ENCODE data around the gene NMB.

The NMB gene, protein sequence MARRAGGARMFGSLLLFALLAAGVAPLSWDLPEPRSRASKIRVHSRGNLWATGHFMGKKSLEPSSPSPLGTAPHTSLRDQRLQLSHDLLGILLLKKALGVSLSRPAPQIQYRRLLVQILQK

DNA sequence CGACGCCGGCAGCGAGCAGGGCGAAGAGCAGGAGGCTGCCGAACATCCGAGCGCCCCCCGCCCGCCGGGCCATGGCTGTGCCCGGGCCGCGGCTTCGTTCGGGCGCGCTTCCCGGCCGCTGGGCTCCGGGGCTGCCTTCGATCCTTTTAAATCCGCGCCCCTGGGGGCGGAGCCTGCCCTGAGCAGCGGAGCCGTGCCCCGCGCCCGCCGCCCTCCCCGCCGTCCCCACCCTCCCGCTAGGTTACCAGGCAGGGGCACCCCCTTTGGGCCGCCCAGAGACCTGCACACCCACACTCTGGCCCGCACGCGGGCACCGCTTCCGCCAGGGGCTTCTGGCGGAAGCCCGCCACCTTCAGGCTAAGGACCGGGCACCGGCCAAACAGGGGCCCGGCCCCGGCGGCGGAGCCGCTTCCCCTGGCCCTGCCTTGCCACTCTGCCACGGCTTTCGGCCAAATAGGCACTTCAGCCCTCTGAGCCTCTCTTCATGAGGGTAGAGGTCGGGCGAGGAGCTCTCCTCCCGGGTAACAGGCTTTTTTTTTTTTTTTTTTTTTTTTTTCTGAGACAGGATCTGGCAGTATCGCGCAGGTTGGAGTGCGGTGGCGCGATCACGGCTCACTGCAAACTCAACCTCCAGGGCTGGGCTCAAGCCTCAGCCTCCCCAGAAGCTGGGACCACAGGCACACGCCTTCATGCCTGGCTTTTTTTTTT, at the start of gene NMB:
NMB (minus strand) TSS at position 120 of the 708 bp plus-strand sequence; CDS start at position 73, 47 bp downstream.
- peak; percentile 71 for DNase-seq

DNA sequence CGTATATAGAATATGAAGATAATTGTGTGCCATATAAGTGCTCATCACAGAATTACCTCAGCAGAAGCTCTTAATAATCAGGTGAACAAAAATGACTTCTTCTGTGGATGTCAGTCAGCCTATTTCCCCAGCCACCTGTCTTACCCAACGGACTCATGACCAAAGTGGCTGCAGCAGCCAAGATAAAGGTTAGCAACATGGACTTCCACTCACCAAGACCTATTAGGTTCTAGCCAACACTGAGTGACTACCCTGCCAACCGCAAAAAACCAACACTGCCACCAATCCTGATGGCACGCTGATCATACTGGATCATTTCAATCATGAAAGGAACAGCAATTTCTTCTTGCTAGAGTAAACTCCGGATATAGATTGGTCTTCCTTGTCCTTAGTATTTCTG, 45.8 kb upstream of the NMB start:
- DNase-seq: no peak

DNA sequence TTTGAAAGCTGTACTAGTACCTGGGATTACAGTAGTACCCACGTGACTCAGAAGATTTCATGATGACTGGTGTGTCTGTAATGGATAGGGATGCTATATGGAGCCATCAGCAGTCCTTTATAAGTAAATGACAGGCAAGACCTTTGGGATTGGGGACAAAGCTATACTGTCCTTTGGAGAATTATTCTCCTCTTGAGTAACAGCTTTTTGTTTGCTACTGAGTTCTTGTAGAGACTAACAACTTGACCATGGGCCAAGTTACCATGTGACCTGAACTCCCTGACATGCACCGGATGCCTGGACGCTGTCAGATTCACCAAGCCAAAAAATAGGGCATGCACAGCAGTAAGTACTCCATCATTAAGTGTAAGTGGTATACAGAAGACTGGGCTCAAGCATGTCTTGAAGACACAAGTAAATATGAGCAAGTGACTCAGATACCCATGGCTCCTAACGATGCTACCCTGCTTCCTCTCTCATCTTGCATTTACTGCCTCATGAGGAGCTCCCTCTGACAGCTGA, 45.0 kb upstream of the NMB start:
- DNase-seq: peak; percentile 42

DNA sequence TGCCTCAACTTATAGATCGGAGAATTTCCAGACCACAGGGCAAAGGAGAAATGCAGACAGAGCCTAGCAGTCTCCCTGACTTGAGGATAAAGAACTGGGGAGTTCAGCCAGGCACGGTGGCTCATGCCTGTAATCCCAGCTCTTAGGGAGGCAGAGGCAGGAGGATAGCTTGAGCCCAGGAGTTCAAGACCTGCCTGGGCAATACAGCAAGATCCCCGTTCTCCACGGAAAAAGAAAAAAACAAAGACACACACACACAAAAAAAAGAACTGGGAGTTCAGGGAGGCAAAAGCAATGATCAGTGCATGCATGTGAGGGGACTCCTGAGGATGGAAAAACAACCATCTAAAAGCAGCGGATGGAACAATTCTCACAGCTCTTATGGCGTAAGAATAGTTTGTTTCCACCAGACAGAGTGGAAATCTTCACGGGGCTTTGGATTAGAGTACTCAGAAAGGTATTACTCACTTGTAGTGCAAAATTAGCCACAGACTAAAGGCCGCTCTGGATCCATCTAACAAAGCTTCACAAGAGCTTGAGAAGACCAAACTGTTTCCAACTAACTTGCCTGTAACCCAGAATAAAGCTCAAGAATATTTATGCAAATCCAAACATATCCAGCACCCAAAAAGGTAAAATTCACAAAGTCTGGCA, 41.7 kb upstream of the NMB start:
- no peak for DNase-seq

DNA sequence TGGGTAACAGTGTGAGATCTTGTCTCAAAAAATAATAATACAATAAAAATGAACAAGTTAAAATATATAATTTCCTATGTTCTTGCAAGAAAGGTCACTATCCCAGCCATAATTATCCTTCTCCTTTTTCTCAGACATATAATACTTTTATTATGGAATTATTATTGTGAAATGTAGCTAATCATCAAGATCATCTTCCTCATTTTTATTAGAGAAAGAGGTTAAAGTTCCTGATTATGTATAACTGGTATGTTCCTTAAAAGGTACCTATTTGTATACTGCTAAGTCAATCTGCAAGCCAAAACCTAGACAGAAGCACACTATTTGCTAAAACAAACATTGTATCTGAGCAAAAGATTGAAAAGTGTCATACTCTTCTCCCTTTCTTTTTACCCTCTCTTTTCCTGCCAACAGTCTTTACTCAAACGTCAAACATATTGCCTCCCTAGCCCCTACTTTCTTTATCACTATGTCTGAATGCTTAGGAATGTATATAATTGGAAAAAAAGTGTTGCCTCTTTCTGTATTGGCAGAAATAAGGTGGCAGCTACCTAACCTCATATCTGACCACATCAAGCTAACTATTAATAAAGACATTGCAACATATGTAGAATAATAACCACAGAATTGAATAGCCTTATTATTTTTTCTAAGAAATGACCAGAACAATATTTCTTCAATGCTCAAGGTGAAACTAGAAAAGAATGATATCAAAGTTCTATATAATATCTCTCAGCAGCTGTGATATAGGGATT, 39.4 kb upstream of the NMB start:
- peak; percentile 63 for DNase-seq

DNA sequence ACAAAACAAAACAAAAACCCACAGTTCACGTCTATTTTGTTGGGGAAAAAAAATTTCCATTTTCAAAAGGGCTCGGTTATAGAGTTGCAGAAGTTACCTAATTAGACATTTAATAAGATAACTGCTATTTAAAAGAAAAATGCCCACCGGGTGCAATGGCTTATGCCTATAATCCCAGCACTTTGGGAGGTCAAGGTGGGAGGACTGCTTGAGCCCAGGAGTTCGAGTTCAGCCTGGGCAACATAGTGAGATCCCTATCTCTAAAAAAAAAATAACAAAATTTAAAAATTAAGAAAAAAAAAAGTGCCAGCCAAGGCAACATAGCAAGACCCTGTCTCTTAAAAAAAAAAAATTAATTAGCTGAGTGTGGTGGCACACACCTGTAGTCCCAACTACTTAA, 38.8 kb upstream of the NMB start:
- no peak for DNase-seq

DNA sequence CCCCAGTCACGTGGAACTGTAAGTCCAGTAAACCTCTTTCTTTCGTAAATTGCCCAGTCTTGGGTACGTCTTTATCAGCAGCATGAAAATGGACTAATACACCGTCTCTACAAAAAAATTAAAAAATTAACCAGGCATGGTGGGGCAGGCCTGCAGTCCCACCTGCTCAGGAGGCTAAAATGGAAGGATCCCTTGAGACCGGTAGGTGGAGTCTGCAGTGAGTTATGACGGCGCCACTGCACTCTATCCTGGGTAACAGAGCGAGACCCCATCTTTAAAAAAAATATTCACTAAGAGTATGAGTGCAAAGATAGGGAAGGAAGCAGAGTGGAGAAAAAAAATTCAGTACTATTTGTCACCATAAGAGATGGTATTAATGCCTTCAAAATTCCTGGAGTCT, 32.3 kb upstream of the NMB start:
- DNase-seq: no peak

DNA sequence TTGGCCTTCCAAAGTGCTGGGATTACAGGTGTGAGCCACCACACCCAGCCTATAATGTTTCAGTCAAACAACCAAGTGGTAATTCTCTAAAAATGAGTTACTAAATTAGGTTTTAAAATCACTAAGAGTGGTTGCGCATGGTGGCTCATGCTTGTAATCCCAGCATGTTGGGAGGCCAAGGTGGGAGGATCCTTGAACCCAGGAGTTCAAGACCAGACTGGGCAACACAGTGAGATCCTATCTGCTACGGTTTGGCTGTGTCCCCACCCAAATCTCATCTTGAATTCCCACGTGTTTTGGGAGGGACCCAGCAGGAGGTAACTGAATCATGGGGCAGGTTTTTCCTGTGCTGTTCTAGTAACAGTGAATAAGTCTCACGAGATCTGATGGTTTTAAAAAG, 31.9 kb upstream of the NMB start:
- no peak for DNase-seq

DNA sequence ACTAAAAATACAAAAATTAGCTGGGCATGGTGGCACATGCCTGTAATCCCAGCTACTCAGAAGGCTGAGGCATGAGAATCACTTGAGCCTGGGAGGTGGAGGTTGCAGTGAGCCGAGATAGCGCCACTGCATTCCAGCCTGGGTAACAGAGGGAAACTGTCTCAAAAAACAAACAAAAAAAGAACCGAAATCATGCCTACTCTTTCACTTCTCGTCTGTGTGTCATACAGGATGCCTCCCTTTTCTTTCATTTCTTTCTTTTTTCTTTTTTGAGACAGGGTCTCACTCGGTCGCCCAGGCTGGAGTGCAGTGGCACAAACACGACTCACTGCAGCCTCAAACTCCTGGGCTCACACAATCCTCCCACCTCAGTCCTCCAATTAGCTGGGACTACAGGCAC, 28.4 kb upstream of the NMB start:
- peak; percentile 55 for DNase-seq

DNA sequence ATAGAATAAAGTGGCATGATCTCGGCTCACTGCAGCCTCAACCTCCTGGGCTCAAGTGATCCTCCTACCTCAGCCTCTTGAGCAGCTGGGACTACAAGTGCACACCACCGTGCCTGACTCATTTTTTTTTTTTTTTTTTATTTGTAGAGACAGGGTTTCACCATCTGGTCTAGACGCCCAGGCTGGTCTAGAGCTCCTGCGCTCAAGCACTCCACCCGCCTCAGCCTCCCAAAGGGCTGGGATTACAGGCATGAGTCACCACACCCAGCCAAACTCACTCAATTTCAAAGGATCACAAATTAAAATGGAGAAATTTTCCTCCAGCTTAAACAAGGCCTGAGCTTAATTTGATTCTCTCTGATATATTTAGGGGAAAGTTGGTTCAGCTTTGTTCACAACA, 27.3 kb upstream of the NMB start:
- peak; percentile 80 for DNase-seq

DNA sequence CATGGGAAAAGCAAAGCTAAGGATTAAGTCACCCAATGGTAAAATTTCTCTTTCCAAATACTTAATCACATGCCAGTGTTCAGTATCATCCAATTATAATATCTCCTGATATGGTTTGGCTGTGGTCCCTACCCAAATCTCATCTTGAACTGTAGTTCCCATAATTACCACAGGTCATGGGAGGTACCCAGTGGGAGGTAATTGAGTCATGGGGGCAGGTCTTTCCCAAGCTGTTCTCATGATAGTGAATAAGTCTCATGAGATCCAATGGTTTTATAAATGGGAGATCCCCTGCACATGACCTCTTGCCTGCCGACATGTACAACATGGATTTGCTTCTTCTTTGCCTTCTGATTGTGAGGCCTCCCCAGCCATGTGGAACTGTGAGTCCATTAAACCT, 26.1 kb upstream of the NMB start:
- peak; percentile 85 for DNase-seq

DNA sequence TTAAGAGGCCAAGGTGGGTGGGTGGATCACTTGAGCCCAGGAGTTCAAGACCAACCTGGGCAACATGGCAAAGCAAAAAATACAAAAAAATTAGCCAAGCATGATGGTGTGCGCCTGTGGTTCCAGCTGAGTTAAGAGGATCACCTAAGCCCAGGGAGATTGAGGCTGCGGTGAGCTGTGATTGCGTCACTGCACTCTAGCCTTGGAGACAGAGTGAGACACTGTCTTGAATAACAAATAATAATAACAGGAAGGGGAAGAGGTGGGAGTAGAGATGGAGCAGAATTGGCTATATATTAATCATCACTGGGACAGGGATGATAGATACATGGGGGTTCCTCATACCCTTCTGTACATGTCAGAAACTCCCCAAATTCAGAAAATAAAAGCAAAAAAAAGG, 23.8 kb upstream of the NMB start:
- peak; percentile 53 for DNase-seq

DNA sequence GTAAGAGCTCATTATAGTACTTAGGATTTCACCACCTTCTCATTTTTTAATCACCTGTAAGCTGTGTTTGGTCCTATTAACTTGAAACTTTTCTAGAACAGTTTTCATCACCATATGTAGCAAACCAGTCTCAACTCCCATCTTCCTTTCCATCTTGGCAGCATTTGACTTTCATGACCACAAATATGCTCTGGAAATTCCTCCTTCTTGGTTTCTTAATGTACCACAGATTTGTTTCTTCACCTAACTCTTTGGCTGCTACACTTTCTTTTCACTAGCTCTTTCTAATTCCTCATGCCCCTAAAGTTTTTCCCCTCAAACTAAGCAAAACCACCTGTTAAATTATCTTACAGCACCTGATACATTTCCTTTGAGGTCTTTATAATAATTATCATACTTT, 13.2 kb upstream of the NMB start:
- no peak for DNase-seq

DNA sequence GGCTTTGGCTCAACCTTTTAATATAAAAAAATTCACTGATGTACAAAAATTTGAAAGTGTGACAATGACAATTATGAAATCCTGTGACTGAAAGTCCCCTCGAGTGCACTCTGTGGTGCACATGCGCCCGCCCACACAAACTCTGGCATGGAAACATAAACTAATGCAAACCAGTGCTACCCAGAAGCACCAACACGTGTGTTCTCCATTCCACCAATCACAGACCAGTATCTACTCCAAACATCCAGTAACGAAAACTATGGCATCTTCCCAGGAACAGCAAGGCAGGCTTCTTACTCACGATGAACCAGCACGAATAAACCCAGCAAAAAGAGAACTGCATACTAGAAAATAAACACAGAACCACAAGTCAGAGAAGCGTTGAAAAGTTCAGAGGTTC, 11.7 kb upstream of the NMB start:
- no peak for DNase-seq

DNA sequence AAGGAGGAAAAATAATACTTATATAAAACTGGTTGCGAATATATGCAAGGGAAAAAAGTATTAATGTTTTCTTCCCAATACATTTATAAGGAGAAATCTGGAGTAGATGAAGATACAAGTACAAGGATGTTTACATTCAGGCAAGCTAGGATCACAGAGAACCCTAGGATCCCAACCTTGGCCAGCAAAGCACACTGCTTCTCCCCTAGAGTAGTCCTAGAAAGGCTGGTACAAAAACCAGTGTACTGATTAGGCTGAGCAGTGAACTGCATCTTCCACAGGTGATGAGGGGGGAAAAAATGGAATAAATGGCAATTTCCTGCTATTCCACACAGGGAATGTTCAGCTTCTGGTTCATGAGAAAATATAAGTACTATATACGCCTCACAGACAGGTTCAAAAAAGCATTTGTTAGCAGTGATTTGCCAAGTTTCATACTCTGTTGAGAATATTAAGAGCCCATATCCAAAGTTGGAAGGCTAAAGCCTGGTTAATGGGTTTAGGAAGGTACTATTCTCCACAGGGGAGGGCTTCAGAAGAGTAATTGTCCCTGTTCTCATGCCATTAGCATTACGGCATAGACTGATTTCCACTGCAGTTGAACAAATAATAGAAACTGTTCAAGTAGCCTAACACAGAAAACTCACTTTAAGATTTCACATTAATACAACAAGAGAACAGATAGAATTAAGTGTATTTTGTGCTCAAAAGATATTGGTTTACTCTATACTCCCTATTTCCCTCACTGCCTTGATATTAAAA, 10.4 kb upstream of the NMB start:
- no peak for DNase-seq

DNA sequence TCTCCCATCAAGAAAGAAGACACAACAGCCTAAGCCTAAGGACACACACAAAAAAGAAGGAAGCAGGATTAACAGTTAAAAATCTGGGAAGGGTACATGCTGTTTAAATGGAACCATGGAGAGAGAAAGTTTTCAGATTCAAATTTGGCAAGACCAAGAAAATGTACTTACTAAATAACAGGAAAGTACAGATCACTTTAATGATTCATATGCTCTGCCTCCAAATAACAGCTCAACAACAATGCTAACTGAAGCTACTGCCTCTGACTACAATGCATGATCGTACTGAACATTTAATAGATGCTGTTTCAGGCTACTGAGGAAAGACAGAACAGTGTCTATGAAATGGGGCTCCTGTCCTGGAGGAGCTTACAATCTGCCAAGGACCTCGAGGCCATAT, 8.4 kb upstream of the NMB start:
- DNase-seq: no peak

DNA sequence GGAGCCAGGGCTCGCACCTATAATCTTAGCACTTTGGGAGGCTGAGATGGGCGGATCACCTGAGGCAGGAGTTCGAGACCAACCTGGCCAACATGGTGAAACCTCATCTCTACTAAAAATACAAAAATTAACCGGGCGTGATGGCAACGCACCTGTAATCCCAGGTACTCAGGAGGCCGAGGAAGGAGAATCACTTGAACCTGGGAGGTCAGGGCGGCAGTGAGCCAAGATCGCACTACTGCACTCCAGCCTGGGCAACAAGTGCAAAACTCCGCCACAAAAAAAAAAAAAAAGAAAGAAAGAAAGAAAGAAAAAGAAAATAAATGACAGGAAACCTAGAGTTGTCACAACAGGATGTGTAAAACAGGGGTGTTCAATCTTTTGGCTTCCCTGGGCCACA, 3.0 kb upstream of the NMB start:
- DNase-seq: no peak

DNA sequence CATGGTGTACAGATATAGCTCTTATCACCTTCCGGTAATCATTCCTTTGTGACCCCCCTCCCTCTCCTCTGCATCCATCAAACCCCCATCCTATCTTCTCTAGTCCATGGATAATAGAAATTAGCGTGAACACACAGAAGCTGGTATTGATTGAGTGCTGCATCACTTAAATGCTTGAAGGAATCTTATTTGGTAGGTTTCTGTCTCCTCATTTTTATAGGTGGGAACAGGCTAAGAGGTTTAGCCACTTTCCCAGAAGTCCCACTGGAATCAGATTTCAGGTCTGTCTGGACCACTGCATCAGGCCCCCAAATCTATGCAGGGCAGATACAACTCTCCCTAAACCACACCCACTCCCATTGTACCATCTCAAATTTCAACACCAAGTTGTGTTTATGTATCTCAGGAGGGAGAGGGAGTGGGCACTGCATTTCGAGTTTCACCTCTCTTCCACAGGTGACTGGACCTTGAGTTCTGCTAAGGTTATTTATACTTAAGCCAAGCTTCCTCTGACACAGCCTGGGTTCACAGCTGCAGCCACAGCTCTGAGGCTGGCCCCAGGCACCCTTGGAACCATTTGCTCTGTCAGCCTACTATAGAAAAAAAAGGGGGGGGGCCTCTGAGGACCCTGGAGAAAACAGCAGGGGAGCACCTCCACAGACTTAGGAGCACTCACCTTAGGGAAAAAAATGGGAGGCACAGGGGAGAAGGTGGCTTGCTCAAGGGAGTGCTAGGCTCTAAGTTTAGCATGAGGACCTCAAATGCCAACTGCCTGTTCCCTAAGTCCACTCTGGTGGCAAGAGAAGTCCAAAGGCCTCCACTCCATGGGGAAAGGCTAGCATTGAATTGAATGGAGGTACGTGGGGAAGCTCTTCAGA, 2.1 kb upstream of the NMB start:
- DNase-seq: no peak

DNA sequence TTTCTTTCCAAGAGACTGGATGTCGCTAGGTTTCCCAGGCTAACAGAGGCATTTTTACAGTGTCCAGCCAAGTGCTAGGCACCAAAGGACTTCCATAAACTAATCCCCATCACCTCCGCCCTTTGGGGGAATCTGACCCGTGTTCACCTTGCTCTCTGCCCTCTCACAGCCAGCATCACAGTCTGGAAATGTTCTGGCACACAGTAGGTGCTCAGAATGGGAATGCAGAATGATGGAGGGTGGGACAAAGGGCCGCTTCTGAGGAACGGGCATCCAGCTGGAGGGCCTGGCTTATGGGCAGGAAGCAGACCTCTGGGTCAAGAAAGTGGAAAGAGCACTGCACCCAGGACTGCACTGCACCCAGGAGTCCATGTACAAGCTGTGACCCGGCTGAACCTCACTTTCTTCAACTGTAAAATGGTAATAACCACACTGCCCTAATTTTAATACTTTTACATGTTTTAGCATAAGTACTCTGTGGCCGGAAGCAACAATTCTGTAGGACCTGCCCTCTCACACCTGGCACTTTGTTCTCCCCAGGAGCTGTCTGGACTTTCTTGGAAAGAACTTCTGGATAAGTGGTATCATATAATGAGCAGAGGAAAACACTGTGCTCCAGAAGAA, 901 bp upstream of the NMB start:
- no peak for DNase-seq

DNA sequence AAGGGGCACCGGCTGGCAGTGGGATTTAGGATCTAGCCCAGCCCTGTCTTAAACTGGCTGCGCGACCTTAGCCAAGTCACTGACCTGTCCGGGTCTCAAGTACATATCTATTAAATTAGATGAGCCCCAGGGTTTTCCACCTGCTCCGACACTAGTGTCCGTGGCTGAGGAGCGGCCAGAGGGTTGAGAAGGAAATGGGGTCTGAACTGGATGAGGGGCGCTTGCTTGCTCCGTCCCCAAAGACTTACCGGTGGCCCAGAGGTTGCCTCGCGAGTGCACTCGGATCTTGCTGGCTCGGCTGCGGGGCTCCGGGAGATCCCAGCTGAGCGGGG, 285 bp downstream of the NMB start:
- no peak for DNase-seq

DNA sequence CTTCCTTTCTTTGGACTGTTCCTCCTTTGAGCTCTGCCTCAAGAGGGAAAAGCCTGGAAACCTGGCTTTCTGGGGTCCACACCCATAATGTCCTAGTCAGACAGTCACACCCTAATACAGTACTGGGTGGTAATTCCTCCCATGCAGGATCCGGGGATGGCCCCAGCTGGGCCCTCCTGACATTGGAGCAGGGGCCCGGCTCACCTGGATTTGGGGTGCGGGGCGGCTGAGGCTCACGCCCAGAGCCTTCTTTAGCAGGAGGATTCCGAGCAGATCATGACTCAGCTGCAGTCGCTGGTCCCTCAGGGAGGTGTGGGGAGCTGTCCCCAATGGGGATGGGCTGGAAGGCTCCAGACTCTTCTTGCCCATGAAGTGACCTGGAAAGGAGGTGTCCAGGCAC, 1.0 kb downstream of the NMB start:
- DNase-seq: no peak

All from inflammatory macrophage treated with lipopolysaccharide for 4 hours (primary cell).